Right lobe of liver (tissue), 4 donors: ENCODE measurements around the gene CDH23.

Source experiments
- POLR2A ChIP-seq: fragments of 450-650 bp; IDR thresholded peaks from one replicate; pipeline ENCODE4 v1.6.1; 2017; ENCODE audit warnings: antibody characterized with exemption, mild to moderate bottlenecking
- TF ChIP-seq, protein P1 (sequence below), 4 donors: fragments of 200-600 bp in 3 of 4; fragments of 450-650 bp in 1 of 4; IDR thresholded peaks; one replicate each; pipeline versions ENCODE4 v1.5.1 to v1.8.0; 2016 to 2022; ENCODE audit warnings: antibody characterized with exemption in 4 of 4, mild to moderate bottlenecking in 2 of 4
- donor health status: DM: no; HTN: no; CAD: no.
- donor health status: DM: no; HTN: no; CAD: no.
- donor health status: DM: no; HTN: yes; CAD: no.

DNA sequence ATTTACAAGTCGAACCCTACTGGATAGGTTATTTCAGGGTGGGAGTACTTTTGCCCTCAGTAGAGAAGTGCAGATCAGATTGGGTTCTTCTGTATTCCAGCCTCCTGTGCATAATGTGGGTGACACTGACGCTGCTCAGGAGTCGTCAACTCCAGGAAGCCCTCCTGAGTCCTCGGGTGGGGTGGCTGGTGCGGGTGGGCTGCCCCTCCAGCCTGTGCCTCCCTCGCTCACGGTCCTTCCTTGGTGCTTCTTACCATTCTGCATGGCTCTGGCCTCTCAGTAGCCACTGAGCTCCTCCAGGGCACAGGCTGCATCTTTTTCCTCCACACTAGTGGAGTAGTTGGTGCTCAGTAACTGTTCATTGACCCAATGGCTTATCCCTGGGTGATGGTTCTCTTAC, 4.3 kb downstream of the CDH23 start:
- no peak for TF ChIP-seq POLR2A
- TF ChIP-seq, protein P1, sequence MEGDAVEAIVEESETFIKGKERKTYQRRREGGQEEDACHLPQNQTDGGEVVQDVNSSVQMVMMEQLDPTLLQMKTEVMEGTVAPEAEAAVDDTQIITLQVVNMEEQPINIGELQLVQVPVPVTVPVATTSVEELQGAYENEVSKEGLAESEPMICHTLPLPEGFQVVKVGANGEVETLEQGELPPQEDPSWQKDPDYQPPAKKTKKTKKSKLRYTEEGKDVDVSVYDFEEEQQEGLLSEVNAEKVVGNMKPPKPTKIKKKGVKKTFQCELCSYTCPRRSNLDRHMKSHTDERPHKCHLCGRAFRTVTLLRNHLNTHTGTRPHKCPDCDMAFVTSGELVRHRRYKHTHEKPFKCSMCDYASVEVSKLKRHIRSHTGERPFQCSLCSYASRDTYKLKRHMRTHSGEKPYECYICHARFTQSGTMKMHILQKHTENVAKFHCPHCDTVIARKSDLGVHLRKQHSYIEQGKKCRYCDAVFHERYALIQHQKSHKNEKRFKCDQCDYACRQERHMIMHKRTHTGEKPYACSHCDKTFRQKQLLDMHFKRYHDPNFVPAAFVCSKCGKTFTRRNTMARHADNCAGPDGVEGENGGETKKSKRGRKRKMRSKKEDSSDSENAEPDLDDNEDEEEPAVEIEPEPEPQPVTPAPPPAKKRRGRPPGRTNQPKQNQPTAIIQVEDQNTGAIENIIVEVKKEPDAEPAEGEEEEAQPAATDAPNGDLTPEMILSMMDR (IDR thresholded peaks at IDR 0.05) = no peak
